H1 (cell line): ENCODE data around the gene EOGT. TPM values are rescaled to one million over a fixed set of nuclear protein-coding genes. Genes with fewer than 3 reads are reported as not detected.

Source experiments
- CTCF ChIA-PET: fragments of 300-600 bp; sonication (Branson Sonifier 250); formaldehyde crosslinking; loops from one replicate; lab custom pipeline; 2021; ENCODE audit not compliant: partially characterized antibody; lab: Charles Lee
- POLR2A ChIA-PET: fragments of 300-600 bp; sonication (Branson Sonifier 250); formaldehyde crosslinking; loops from one replicate; lab custom pipeline; 2021; ENCODE audit warnings: inconsistent platforms; ENCODE audit not compliant: partially characterized antibody; lab: Charles Lee
- DNase-seq, 2 experiments: peaks; one replicate each; pipeline versions ENCODE4 v3.0.0 to v3.0.0-alpha.2; 2010 to 2022; ENCODE audit warnings: low spot score in 2 of 2, low read depth in 1 of 2, mixed read lengths in 1 of 2
- FAIRE-seq: peaks from 2 replicates; lab custom pipeline; 2011; peaks lifted over from hg19 to GRCh38; lab: Jason Lieb, UNC
- H2AFZ ChIP-seq: 2 replicates; pipeline ENCODE4 v1.8.1; 2012; ENCODE audit warnings: low read length, inconsistent platforms
- H2AK5ac ChIP-seq: 2 replicates; pipeline ENCODE4 v1.6.1; 2013; ENCODE audit warnings: low read depth, low read length
- H2BK120ac ChIP-seq: replicated peaks from 2 replicates; pipeline ENCODE3; 2013; ENCODE audit warnings: low read depth, low read length, inconsistent platforms
- H2BK12ac ChIP-seq: 2 replicates; pipeline ENCODE4 v1.6.1; 2013; ENCODE audit warnings: low read depth, low read length
- H2BK15ac ChIP-seq: 2 replicates; pipeline ENCODE4 v1.6.1; 2013; ENCODE audit warnings: low read length
- H2BK20ac ChIP-seq: 2 replicates; pipeline ENCODE4 v1.6.1; 2013; ENCODE audit warnings: low read length
- H2BK5ac ChIP-seq: 2 replicates; pipeline ENCODE4 v1.6.1; 2013; ENCODE audit warnings: low read depth, low read length
- H3K14ac ChIP-seq: 2 replicates; pipeline ENCODE4 v1.6.1; 2013; ENCODE audit warnings: inconsistent platforms; ENCODE audit not compliant: insufficient read length
- H3K18ac ChIP-seq: 2 replicates; pipeline ENCODE4 v1.6.1; 2013; ENCODE audit warnings: low read length; ENCODE audit errors: extremely low read depth
- H3K23ac ChIP-seq: 2 replicates; pipeline ENCODE4 v1.6.1; 2013; ENCODE audit warnings: inconsistent platforms; ENCODE audit not compliant: insufficient read length
- H3K23me2 ChIP-seq: 2 replicates; pipeline ENCODE4 v1.6.1; 2013; ENCODE audit warnings: low read depth, low read length
- H3K27ac ChIP-seq: 2 replicates; pipeline ENCODE4 v1.6.1; 2011; ENCODE audit warnings: low read depth, low read length, inconsistent platforms
- H3K27me3 ChIP-seq, 4 experiments: replicated peaks in 1 of 4; 1 replicate in 1 of 4; 2 replicates in 3 of 4; pipeline versions ENCODE4 v1.6.1 to v1.8.1; 2011 to 2013; ENCODE audit warnings: low read length in 3 of 4, mild to moderate bottlenecking in 3 of 4, inconsistent platforms in 2 of 4, mixed read lengths in 2 of 4, moderate library complexity in 1 of 4; ENCODE audit not compliant: control insufficient read depth in 3 of 4, insufficient read depth in 3 of 4; ENCODE audit errors: extremely low read depth in 1 of 4
- H3K36me3 ChIP-seq, 4 experiments: 2 replicates each; pipeline versions ENCODE4 v1.6.1 to v1.8.1; 2011 to 2013; ENCODE audit warnings: mild to moderate bottlenecking in 4 of 4, low read length in 3 of 4, moderate library complexity in 2 of 4, control low read depth in 1 of 4, inconsistent platforms in 1 of 4; ENCODE audit not compliant: insufficient read depth in 4 of 4, control insufficient read depth in 2 of 4
- H3K4ac ChIP-seq: replicated peaks from 2 replicates; pipeline ENCODE3; 2013; ENCODE audit warnings: low read length, low read depth, mixed read lengths, inconsistent platforms; ENCODE audit not compliant: insufficient read length
- H3K4me1 ChIP-seq, 4 experiments: replicated peaks in 1 of 4; 1 replicate in 1 of 4; 2 replicates in 3 of 4; pipeline versions ENCODE4 v1.6.1 to v1.8.1; 2011 to 2013; ENCODE audit warnings: low read length in 3 of 4, inconsistent platforms in 2 of 4, mixed read lengths in 1 of 4; ENCODE audit not compliant: insufficient read depth in 4 of 4, control insufficient read depth in 3 of 4
- H3K4me2 ChIP-seq, 2 experiments: 2 replicates each; pipeline versions ENCODE4 v1.6.1 to v1.8.1; 2011 to 2013; ENCODE audit warnings: low read depth in 2 of 2, low read length in 2 of 2, control low read depth in 1 of 2, inconsistent platforms in 1 of 2, mild to moderate bottlenecking in 1 of 2; ENCODE audit not compliant: insufficient read depth in 1 of 2
- H3K4me3 ChIP-seq, 4 experiments: fragments of 200-600, 300-600 bp in 1 of 4; sonication (generic), shearing (Covaris generic), sonication (Bioruptor Twin) in 1 of 4; 2 replicates each; pipeline versions ENCODE4 v1.5.1 to v1.8.1; 2011 to 2016; ENCODE audit warnings: low read length in 4 of 4, low read depth in 3 of 4, control low read depth in 2 of 4, inconsistent platforms in 2 of 4, mild to moderate bottlenecking in 2 of 4, mixed read lengths in 1 of 4, moderate library complexity in 1 of 4; ENCODE audit not compliant: insufficient read depth in 2 of 4; ENCODE audit errors: extremely low read depth in 1 of 4
- H3K56ac ChIP-seq: replicated peaks from 2 replicates; pipeline ENCODE3; 2013; ENCODE audit warnings: low read depth, mild to moderate bottlenecking, mixed read lengths, low read length, inconsistent platforms; ENCODE audit not compliant: insufficient read length
- H3K79me1 ChIP-seq: 2 replicates; pipeline ENCODE4 v1.6.1; 2013; ENCODE audit warnings: low read depth, low read length, control low read depth
- H3K79me2 ChIP-seq, 2 experiments: 2 replicates each; pipeline versions ENCODE4 v1.6.1 to v1.8.1; 2012 to 2013; ENCODE audit warnings: low read length in 2 of 2, mild to moderate bottlenecking in 2 of 2, inconsistent platforms in 1 of 2; ENCODE audit not compliant: insufficient read depth in 2 of 2, control insufficient read depth in 1 of 2
- H3K9ac ChIP-seq, 4 experiments: replicated peaks in 1 of 4; 1 replicate in 1 of 4; 2 replicates in 3 of 4; pipeline versions ENCODE4 v1.6.1 to v1.8.1; 2011 to 2013; ENCODE audit warnings: low read depth in 3 of 4, low read length in 3 of 4, control low read depth in 2 of 4, mild to moderate bottlenecking in 2 of 4, moderate library complexity in 2 of 4, inconsistent platforms in 1 of 4; ENCODE audit errors: extremely low read depth in 1 of 4
- H3K9me3 ChIP-seq, 2 experiments: 2 replicates each; pipeline versions ENCODE4 v1.6.1 to v1.8.1; 2012 to 2013; ENCODE audit warnings: mild to moderate bottlenecking in 2 of 2, moderate library complexity in 2 of 2, control low read depth in 1 of 2, inconsistent platforms in 1 of 2, low read depth in 1 of 2, low read length in 1 of 2, mixed read lengths in 1 of 2; ENCODE audit not compliant: insufficient read depth in 2 of 2
- H4K20me1 ChIP-seq, 2 experiments: replicated peaks in 1 of 2; 2 replicates each; pipeline versions ENCODE3 to v1.8.1; 2011 to 2013; ENCODE audit warnings: inconsistent platforms in 2 of 2, low read length in 2 of 2, mild to moderate bottlenecking in 1 of 2; ENCODE audit not compliant: insufficient read depth in 2 of 2, control insufficient read depth in 1 of 2
- H4K5ac ChIP-seq: 2 replicates; pipeline ENCODE4 v1.6.1; 2013; ENCODE audit warnings: low read length, low read depth, mixed read lengths, inconsistent platforms; ENCODE audit not compliant: insufficient read length
- H4K8ac ChIP-seq: 2 replicates; pipeline ENCODE4 v1.8.0; 2013; ENCODE audit warnings: mild to moderate bottlenecking, moderate library complexity, low read length, inconsistent platforms; ENCODE audit not compliant: insufficient read depth; ENCODE audit errors: extremely low read depth
- H4K91ac ChIP-seq: replicated peaks from 2 replicates; pipeline ENCODE3; 2013; ENCODE audit warnings: low read length, mixed read lengths, inconsistent platforms; ENCODE audit not compliant: insufficient read length
- BRCA1 ChIP-seq: IDR thresholded peaks from 2 replicates; pipeline ENCODE4 v1.6.1; 2012; ENCODE audit warnings: low read depth, low read length, improper control_type of control experiment
- GABPA ChIP-seq: IDR thresholded peaks from 2 replicates; pipeline ENCODE4 v1.6.1; 2011; ENCODE audit warnings: mild to moderate bottlenecking, low read length, moderate library complexity, borderline replicate concordance; ENCODE audit not compliant: insufficient read depth
- NRF1 ChIP-seq: IDR thresholded peaks from 2 replicates; pipeline ENCODE4 v1.6.1; 2011; ENCODE audit warnings: mild to moderate bottlenecking, low read depth, low read length, improper control_type of control experiment
- WGBS, 2 experiments: shearing (Covaris generic) in 1 of 2; methylation state at CpG; one replicate each; pipeline versions ENCODE4 v1.1.6 to v1.1.7; 2013 to 2015; ENCODE audit warnings: low lambda C conversion rate in 2 of 2, mixed read lengths in 2 of 2, inconsistent platforms in 1 of 2, low coverage in 1 of 2, missing lambda C conversion rate in 1 of 2; ENCODE audit not compliant: insufficient replicate concordance in 2 of 2, insufficient coverage in 1 of 2, insufficient read length in 1 of 2; ENCODE audit errors: extremely low coverage in 1 of 2, missing lambda C conversion rate in 1 of 2; 5-methylcytosine and 5-hydroxymethylcytosine counted together
- polyA plus RNA-seq, 7 experiments: library from polyadenylated mRNA; depleted of rRNA in 3 of 7; stranded (reverse) in 5 of 7; unstranded in 2 of 7; fragments of >200 nt in 5 of 7; fragments of 200-250 nt in 2 of 7; gene quantifications; 1 replicate in 5 of 7; 2 replicates in 1 of 7; 4 replicates in 1 of 7; pipeline versions ENCODE4 v1.2.1 to v1.2.3, GENCODE V29; 2011 to 2013; ENCODE audit warnings: missing spikeins in 2 of 7, mixed read lengths in 2 of 7
- total RNA-seq: library from RNA; stranded (reverse); fragmentation: NEBNext Ultra II Directional; extraction: Animal tissue kit (Norgen Biotek cat#: 25700); gene quantifications from 2 replicates; pipeline ENCODE4 v1.2.1, GENCODE V29; 2021

The EOGT gene
- total and polyA plus RNA-seq, 2 of the 8 experiments (the other 6 are each of a cell fraction or from before 2014, with no cell fraction given) = 6.7 to 20.7 TPM

GRCh38 chr3:69033470-69033869 lies 20.0 kb upstream of the EOGT start:
- TF ChIP-seq NRF1 (no peak), GABPA (no peak), BRCA1 (no peak)
- Histone ChIP-seq H2AFZ (no peak overlapping the region), H4K20me1 (no peaks in the 10 kb centered on the region), H3K4me2 (no peak overlapping the region), H3K79me1 (no peaks in the 10 kb centered on the region), H3K23me2 (no peaks in the 10 kb centered on the region), H2BK5ac (no peak overlapping the region), H4K91ac (no peak overlapping the region), H2BK15ac (no peak overlapping the region), H3K56ac (no peak overlapping the region), H3K4ac (no peak overlapping the region), H3K4me1 (no peaks in the 10 kb centered on the region), H2BK20ac (no peak overlapping the region), H2AK5ac (no peak overlapping the region), H3K27me3 (no peaks in the 10 kb centered on the region), H4K5ac (no peak overlapping the region), H2BK120ac (no peak overlapping the region), H4K8ac (no peak overlapping the region), H3K9ac (no peak overlapping the region), H3K36me3 (peaks cover 7 to 40% (median 18%) of the 10 kb centered on the region in 4 experiments; a peak in 7 of 8 replicates), H3K4me3 (no peak overlapping the region), H3K23ac (no peak overlapping the region), H3K18ac (no peak overlapping the region), H3K14ac (no peak overlapping the region), H3K9me3 (no peaks in the 10 kb centered on the region), H3K27ac (no peak overlapping the region), H2BK12ac (no peak overlapping the region), H3K79me2 (no peaks in the 10 kb centered on the region)
- 86% methylated on average over 7 of the region's 7 CpGs; no CpG with 5 or more reads in 1 of the 2 experiments for WGBS, 2 experiments
- DNase-seq (no peak), FAIRE-seq (no peak)
- ChIA-PET POLR2A (interaction anchor here (0.7 kb wide), 1 partner anchor 347 kb away, joined by 3 read pairs; no protein-coding TSS in a partner anchor), CTCF (no interaction called here)
